ENCODE results near the gene DNAJC7.

- TF ChIP-seq YY1 (IDR thresholded peaks at IDR 0.05; ENCODE audit: insufficient read depth, insufficient read length) (no peak), ZNF274 (IDR thresholded peaks at IDR 0.05; ENCODE audit: low read depth, low read length) (no peak), SUZ12 (IDR thresholded peaks at IDR 0.05; ENCODE audit: extremely low read depth, insufficient read depth, insufficient read length) (no peak)
Measured at GRCh38 chr17:42001729-42002128, 15.5 kb downstream of the DNAJC7 start.

Data from NT2/D1 (cell line).